WTC11 (cell line): ENCODE data around the gene CACNA1D. TPM values are rescaled to one million over a fixed set of nuclear protein-coding genes. Genes with fewer than 3 reads are reported as not detected.

Source experiments
- ATAC-seq: fragments of 200-7000 bp; cut with Tn5 transposase; 2 replicates; pipeline ENCODE4 v1.10.0; 2021; ENCODE audit warnings: mild to moderate bottlenecking, moderate library complexity
- CTCF ChIA-PET: fragments of 300-600 bp; sonication (Branson Sonifier 250); formaldehyde crosslinking; loops from one replicate; lab custom pipeline; 2021; ENCODE audit warnings: antibody characterized with exemption; lab: Charles Lee
- POLR2A ChIA-PET: fragments of 350-600 bp; sonication (Branson Sonifier 250); formaldehyde crosslinking; loops from one replicate; lab custom pipeline; 2021; ENCODE audit warnings: antibody characterized with exemption; lab: Charles Lee
- DNase-seq: peaks from one replicate; pipeline ENCODE4 v3.0.0; 2021; ENCODE audit warnings: low spot score
- H3K27ac Mint-ChIP-seq: 2 replicates; pipeline ENCODE4 v1.8.0; 2021; ENCODE audit warnings: mixed read lengths
- H3K27me3 Mint-ChIP-seq: 2 replicates; pipeline ENCODE4 v1.8.0; 2021; ENCODE audit warnings: low read depth, mild to moderate bottlenecking, moderate library complexity, mixed read lengths
- H3K36me3 Mint-ChIP-seq: 2 replicates; pipeline ENCODE4 v1.8.0; 2021; ENCODE audit warnings: mixed read lengths
- H3K4me1 Mint-ChIP-seq: 2 replicates; pipeline ENCODE4 v1.8.0; 2022; ENCODE audit warnings: mixed read lengths
- H3K4me3 Mint-ChIP-seq: 2 replicates; pipeline ENCODE4 v1.8.0; 2021; ENCODE audit warnings: mild to moderate bottlenecking, moderate library complexity, mixed read lengths
- H3K9me3 Mint-ChIP-seq: 2 replicates; pipeline ENCODE4 v1.8.0; 2021; ENCODE audit warnings: mixed read lengths
- AR ChIP-seq: fragments of 250-450 bp; sonication (Bioruptor Pico); IDR thresholded peaks from 2 replicates; pipeline ENCODE4 v1.9.0; 2021; ENCODE audit warnings: mild to moderate bottlenecking
- ATF1 ChIP-seq: sonication (generic); formaldehyde crosslinking; IDR thresholded peaks from 2 replicates; pipeline ENCODE4 v1.8.1; 2023; ENCODE audit warnings: mild to moderate bottlenecking, moderate library complexity, missing genetic modification reagents
- CREM ChIP-seq: sonication (generic); formaldehyde crosslinking; IDR thresholded peaks from 2 replicates; pipeline ENCODE4 v1.8.1; 2022; ENCODE audit warnings: mild to moderate bottlenecking, missing genetic modification reagents, moderate library complexity
- FOXJ3 ChIP-seq: sonication (generic); formaldehyde crosslinking; IDR thresholded peaks from 2 replicates; pipeline ENCODE4 v1.9.0; 2021; ENCODE audit warnings: missing genetic modification reagents, mild to moderate bottlenecking, borderline replicate concordance
- GABPB1 ChIP-seq: sonication (generic); formaldehyde crosslinking; IDR thresholded peaks from 2 replicates; pipeline ENCODE4 v1.8.1; 2023; ENCODE audit warnings: mild to moderate bottlenecking, missing genetic modification reagents
- MYBL2 ChIP-seq: sonication (generic); formaldehyde crosslinking; IDR thresholded peaks from 2 replicates; pipeline ENCODE4 v1.8.1; 2023; ENCODE audit warnings: mild to moderate bottlenecking, moderate library complexity, missing genetic modification reagents
- NR2C2 ChIP-seq: sonication (generic); formaldehyde crosslinking; IDR thresholded peaks from 2 replicates; pipeline ENCODE4 v1.8.0; 2022; ENCODE audit warnings: mild to moderate bottlenecking, missing genetic modification reagents
- SP1 ChIP-seq: sonication (generic); formaldehyde crosslinking; conservative IDR thresholded peaks from 2 replicates; pipeline ENCODE4 v1.8.1; 2022; ENCODE audit warnings: missing genetic modification reagents
- ZNF121 ChIP-seq: sonication (generic); formaldehyde crosslinking; IDR thresholded peaks from 2 replicates; pipeline ENCODE4 v1.8.0; 2023; ENCODE audit warnings: missing genetic modification reagents
- ZNF281 ChIP-seq: sonication (generic); formaldehyde crosslinking; IDR thresholded peaks from 2 replicates; pipeline ENCODE4 v1.8.0; 2023; ENCODE audit warnings: mild to moderate bottlenecking, missing genetic modification reagents
- total RNA-seq: library from RNA; stranded (reverse); gene quantifications from 3 replicates; pipeline ENCODE4 v1.2.3, GENCODE V29; 2021
- TF ChIP-seq, protein P1 (sequence below): fragments of 250-450 bp; sonication (Bioruptor Pico); IDR thresholded peaks from 2 replicates; pipeline ENCODE4 v1.9.0; 2021; ENCODE audit warnings: mild to moderate bottlenecking, borderline replicate concordance
- TF ChIP-seq, protein P2 (sequence below): sonication (generic); formaldehyde crosslinking; IDR thresholded peaks from 2 replicates; pipeline ENCODE4 v1.8.1; 2023; ENCODE audit warnings: mild to moderate bottlenecking, missing genetic modification reagents, borderline replicate concordance
- TF ChIP-seq, protein P3 (sequence below): fragments of 250-450 bp; sonication (Bioruptor Pico); IDR thresholded peaks from 2 replicates; pipeline ENCODE4 v1.9.0; 2021; ENCODE audit warnings: moderate library complexity, mild to moderate bottlenecking, inconsistent platforms, borderline replicate concordance

The CACNA1D gene
- total RNA-seq, 1 experiment from 2014 or later, result 2.3 TPM

DNA sequence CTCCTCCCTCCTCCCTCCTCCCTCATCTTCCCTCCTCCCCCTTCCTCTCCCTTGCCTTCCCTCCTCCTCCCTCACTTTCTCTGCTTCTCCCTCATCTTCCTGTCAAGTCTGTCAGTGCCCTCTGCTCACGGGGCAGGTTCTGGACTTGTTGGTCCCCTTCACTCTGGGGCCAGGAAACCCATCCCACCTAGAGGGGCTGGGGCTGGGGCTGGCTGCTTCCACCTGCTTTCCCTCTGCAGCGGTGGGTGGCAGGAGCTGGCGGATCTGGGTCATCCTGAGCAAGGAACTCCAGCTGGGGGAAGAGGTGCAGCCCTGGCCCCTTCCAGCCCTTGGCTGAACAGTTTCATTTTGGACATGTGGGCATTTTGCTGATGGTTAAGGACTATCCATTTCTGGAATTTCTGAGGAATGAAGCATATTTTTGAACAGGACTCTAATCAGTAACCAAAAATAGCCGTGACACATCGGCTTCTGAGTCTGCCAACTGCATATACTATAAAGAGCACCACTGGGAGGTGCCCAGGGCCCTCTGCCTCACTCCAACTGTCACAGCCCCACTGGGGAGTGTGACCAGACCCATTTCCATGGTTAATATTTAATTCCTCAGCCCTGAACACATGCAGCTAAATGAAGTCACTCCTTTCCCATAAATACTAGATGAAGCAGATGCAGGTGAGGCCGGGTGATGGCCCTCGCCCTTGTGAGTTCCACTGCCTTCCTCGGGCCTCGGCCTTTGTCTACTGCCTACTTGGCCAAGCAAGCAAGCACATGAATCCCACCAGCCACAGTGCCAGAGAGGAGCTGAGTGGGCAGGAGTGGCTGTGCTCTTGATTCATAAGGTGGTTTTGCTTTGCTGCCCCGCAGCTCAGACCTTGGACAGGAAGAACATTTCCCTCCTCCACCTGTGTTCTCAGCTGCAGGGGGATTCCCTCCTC lies 312.0 kb downstream of the CACNA1D start:
- ATAC-seq (no peak), DNase-seq (no peak)
- peaks cover 15% of the 10 kb centered on the region for H3K4me1 Mint-ChIP-seq
- ChIA-PET CTCF (no interaction called here), POLR2A (no interaction called here)
- TF ChIP-seq ATF1 (CRISPR knock-in tag) (no peak), GABPB1 (CRISPR knock-in tag) (no peak), ZNF121 (CRISPR knock-in tag) (no peak)
- TF ChIP-seq, protein P1, sequence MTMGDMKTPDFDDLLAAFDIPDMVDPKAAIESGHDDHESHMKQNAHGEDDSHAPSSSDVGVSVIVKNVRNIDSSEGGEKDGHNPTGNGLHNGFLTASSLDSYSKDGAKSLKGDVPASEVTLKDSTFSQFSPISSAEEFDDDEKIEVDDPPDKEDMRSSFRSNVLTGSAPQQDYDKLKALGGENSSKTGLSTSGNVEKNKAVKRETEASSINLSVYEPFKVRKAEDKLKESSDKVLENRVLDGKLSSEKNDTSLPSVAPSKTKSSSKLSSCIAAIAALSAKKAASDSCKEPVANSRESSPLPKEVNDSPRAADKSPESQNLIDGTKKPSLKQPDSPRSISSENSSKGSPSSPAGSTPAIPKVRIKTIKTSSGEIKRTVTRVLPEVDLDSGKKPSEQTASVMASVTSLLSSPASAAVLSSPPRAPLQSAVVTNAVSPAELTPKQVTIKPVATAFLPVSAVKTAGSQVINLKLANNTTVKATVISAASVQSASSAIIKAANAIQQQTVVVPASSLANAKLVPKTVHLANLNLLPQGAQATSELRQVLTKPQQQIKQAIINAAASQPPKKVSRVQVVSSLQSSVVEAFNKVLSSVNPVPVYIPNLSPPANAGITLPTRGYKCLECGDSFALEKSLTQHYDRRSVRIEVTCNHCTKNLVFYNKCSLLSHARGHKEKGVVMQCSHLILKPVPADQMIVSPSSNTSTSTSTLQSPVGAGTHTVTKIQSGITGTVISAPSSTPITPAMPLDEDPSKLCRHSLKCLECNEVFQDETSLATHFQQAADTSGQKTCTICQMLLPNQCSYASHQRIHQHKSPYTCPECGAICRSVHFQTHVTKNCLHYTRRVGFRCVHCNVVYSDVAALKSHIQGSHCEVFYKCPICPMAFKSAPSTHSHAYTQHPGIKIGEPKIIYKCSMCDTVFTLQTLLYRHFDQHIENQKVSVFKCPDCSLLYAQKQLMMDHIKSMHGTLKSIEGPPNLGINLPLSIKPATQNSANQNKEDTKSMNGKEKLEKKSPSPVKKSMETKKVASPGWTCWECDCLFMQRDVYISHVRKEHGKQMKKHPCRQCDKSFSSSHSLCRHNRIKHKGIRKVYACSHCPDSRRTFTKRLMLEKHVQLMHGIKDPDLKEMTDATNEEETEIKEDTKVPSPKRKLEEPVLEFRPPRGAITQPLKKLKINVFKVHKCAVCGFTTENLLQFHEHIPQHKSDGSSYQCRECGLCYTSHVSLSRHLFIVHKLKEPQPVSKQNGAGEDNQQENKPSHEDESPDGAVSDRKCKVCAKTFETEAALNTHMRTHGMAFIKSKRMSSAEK (CRISPR knock-in tag), result no peak
- TF ChIP-seq, protein P2, sequence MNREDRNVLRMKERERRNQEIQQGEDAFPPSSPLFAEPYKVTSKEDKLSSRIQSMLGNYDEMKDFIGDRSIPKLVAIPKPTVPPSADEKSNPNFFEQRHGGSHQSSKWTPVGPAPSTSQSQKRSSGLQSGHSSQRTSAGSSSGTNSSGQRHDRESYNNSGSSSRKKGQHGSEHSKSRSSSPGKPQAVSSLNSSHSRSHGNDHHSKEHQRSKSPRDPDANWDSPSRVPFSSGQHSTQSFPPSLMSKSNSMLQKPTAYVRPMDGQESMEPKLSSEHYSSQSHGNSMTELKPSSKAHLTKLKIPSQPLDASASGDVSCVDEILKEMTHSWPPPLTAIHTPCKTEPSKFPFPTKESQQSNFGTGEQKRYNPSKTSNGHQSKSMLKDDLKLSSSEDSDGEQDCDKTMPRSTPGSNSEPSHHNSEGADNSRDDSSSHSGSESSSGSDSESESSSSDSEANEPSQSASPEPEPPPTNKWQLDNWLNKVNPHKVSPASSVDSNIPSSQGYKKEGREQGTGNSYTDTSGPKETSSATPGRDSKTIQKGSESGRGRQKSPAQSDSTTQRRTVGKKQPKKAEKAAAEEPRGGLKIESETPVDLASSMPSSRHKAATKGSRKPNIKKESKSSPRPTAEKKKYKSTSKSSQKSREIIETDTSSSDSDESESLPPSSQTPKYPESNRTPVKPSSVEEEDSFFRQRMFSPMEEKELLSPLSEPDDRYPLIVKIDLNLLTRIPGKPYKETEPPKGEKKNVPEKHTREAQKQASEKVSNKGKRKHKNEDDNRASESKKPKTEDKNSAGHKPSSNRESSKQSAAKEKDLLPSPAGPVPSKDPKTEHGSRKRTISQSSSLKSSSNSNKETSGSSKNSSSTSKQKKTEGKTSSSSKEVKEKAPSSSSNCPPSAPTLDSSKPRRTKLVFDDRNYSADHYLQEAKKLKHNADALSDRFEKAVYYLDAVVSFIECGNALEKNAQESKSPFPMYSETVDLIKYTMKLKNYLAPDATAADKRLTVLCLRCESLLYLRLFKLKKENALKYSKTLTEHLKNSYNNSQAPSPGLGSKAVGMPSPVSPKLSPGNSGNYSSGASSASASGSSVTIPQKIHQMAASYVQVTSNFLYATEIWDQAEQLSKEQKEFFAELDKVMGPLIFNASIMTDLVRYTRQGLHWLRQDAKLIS (CRISPR knock-in tag), result no peak
- H3K9me3 Mint-ChIP-seq, result no peaks in the 10 kb centered on the region
- no peaks in the 10 kb centered on the region for H3K27me3 Mint-ChIP-seq
- no peak overlapping the region for H3K4me3 Mint-ChIP-seq
- H3K27ac Mint-ChIP-seq, result no peak overlapping the region
- no peaks in the 10 kb centered on the region for H3K36me3 Mint-ChIP-seq

DNA sequence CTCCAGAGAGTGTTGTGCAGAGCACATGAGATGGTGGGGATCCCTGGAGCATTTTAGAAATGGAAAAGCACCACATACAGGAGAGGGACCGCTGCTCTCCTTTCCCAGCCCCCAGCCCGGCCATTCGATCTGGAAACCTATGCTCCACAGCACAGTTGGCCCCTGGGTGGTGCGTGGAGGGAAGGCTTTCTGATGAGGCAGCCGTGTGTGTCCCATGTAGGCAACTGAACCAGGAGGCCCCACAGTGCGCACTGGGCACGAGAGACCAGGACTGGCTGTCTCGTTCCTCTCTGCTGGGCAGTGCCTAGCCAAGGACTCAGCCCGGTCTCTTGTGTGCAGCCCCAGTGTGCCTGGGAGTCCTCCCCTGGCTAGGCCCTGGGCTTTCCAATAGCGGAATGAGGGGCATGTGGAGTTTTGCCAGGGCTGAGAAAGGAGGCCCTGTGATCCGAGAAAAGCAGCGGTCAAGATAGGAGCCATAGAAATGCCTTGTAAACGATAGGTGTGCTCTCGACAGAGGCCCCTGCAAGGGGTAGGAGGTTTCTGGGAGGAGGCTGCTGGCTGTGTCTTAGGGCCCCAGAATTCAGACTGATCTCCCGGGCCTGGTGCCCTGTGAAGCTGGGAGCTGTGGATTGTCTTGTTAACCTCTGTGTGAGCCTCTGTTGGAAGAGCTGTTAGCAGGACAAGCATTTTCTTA lies 312.9 kb downstream of the CACNA1D start:
- ChIA-PET POLR2A (no interaction called here), CTCF (no interaction called here)
- no peak for DNase-seq
- Mint-ChIP-seq H3K36me3 (no peaks in the 10 kb centered on the region), H3K4me1 (peaks cover 15% of the 10 kb centered on the region), H3K27me3 (no peaks in the 10 kb centered on the region), H3K4me3 (no peak overlapping the region), H3K9me3 (no peaks in the 10 kb centered on the region), H3K27ac (no peak overlapping the region)
- TF ChIP-seq MYBL2 (CRISPR knock-in tag) (no peak), SP1 (CRISPR knock-in tag) (no peak)
- TF ChIP-seq, protein P3, sequence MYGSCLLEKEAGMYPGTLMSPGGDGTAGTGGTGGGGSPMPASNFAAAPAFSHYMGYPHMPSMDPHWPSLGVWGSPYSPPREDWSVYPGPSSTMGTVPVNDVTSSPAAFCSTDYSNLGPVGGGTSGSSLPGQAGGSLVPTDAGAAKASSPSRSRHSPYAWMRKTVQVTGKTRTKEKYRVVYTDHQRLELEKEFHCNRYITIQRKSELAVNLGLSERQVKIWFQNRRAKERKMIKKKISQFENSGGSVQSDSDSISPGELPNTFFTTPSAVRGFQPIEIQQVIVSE (CRISPR knock-in tag), result no peak
- ATAC-seq, result no peak

DNA sequence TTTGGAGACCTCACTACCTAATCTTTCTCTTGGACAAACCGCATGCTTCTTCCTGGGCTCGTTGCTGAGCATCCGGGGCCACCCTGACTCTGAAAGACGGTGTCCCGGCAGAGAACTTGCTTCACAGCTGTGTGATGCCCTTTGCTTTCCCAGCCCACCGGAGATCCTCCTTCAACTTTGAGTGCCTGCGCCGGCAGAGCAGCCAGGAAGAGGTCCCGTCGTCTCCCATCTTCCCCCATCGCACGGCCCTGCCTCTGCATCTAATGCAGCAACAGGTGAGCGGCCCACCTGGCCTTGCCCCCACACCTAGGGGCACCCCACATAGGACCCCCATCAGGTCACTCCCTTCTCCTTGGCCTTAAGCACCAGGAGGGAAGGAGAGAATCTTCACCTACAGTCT lies 314.1 kb downstream of the CACNA1D start:
- no peak for DNase-seq
- CTCF ChIA-PET, result no interaction called here
- Mint-ChIP-seq H3K4me1 (peaks cover 15% of the 10 kb centered on the region), H3K27me3 (no peaks in the 10 kb centered on the region), H3K27ac (no peak overlapping the region), H3K4me3 (no peak overlapping the region), H3K9me3 (no peaks in the 10 kb centered on the region), H3K36me3 (no peaks in the 10 kb centered on the region)
- ATAC-seq, result no peak
- POLR2A ChIA-PET, result no interaction called here
- TF ChIP-seq FOXJ3 (CRISPR knock-in tag) (no peak), NR2C2 (no peak), ZNF281 (CRISPR knock-in tag) (no peak), CREM (no peak), AR (CRISPR knock-in tag) (no peak)
